Smooth muscle cell (in vitro differentiated cells): ENCODE measurements around the gene P2RX6. TPM values are rescaled to one million over a fixed set of nuclear protein-coding genes. Genes with fewer than 3 reads are reported as not detected.

Experiments
- DNase-seq: peaks from one replicate; lab custom pipeline; 2025; ENCODE audit not compliant: unreplicated experiment; lab: John Stamatoyannopoulos, UW
- H2AFZ ChIP-seq: fragments of 200-600 bp; sonication (generic); 2 replicates; pipeline ENCODE4 v1.6.0; 2016; ENCODE audit warnings: antibody characterized with exemption, low read depth, mild to moderate bottlenecking
- H3F3A ChIP-seq: fragments of 200-600 bp; sonication (generic); 2 replicates; pipeline ENCODE4 v1.6.0; 2017; ENCODE audit warnings: antibody characterized with exemption, low read depth
- H3K27ac ChIP-seq: fragments of 200-600 bp; sonication (generic); 2 replicates; pipeline ENCODE4 v1.5.1; 2016; ENCODE audit warnings: low read depth, mild to moderate bottlenecking
- H3K27me3 ChIP-seq: fragments of 200-600 bp; sonication (generic); 2 replicates; pipeline ENCODE4 v1.6.1; 2016; ENCODE audit warnings: low read depth, mild to moderate bottlenecking
- H3K36me3 ChIP-seq: fragments of 200-600 bp; sonication (generic); 2 replicates; pipeline ENCODE4 v1.5.1; 2016; ENCODE audit warnings: low read depth
- H3K4me1 ChIP-seq: fragments of 200-600 bp; sonication (generic); 2 replicates; pipeline ENCODE4 v1.5.1; 2016; ENCODE audit warnings: low read depth
- H3K4me2 ChIP-seq: fragments of 200-600 bp; sonication (generic); 2 replicates; pipeline ENCODE4 v1.6.0; 2016; ENCODE audit warnings: mild to moderate bottlenecking
- H3K4me3 ChIP-seq: fragments of 200-600 bp; sonication (generic); 2 replicates; pipeline ENCODE4 v1.5.1; 2016; ENCODE audit warnings: mild to moderate bottlenecking
- H3K79me2 ChIP-seq: fragments of 200-600 bp; sonication (generic); 2 replicates; pipeline ENCODE4 v1.6.0; 2016; ENCODE audit warnings: low read depth, mild to moderate bottlenecking
- H3K9ac ChIP-seq: fragments of 200-600 bp; sonication (generic); 2 replicates; pipeline ENCODE4 v1.6.0; 2016; ENCODE audit warnings: low read depth
- H3K9me3 ChIP-seq: fragments of 200-600 bp; sonication (generic); replicated peaks from 2 replicates; pipeline ENCODE4 v1.5.1; 2016; ENCODE audit warnings: low read depth
- H4K20me1 ChIP-seq: fragments of 200-600 bp; sonication (generic); 2 replicates; pipeline ENCODE4 v1.6.0; 2016; ENCODE audit warnings: low read depth
- WGBS: methylation state at CpG from one replicate; pipeline ENCODE4 v1.1.7; 2016; ENCODE audit warnings: low lambda C conversion rate; 5-methylcytosine and 5-hydroxymethylcytosine counted together
- polyA plus RNA-seq: library from polyadenylated mRNA; unstranded; fragments of >200 nt; fragmentation: Nextera tagmentation; extraction: Ambion mirVana; gene quantifications from 2 replicates; pipeline ENCODE4 v1.2.1, GENCODE V29; 2016
- total RNA-seq: library from RNA; depleted of rRNA; stranded (reverse); fragments of >200 nt; gene quantifications from 2 replicates; pipeline ENCODE4 v1.2.3, GENCODE V29; 2014
- TF ChIP-seq, protein P1 (sequence below): fragments of 200-600 bp; sonication (generic); IDR thresholded peaks from 2 replicates; pipeline ENCODE4 v1.5.1; 2017; ENCODE audit warnings: borderline replicate concordance, mild to moderate bottlenecking, antibody characterized with exemption; ENCODE audit not compliant: insufficient read depth, poor library complexity, severe bottlenecking

P2RX6 gene
- total and polyA plus RNA-seq, 2 experiments from 2014 or later, result 0.13 to 1.2 TPM

GRCh38 chr22:21009638-21010425, 5.1 kb upstream of the P2RX6 start:
- WGBS, result 64% methylated on average over 10 of the region's 10 CpGs
- no peak for DNase-seq

GRCh38 chr22:21010426-21011113, 4.4 kb upstream of the P2RX6 start:
- no peak overlapping the region for H3K4me2 ChIP-seq
- H3K79me2 ChIP-seq, result no peaks in the 10 kb centered on the region
- DNase-seq, result no peak
- no peaks in the 10 kb centered on the region for H3K36me3 ChIP-seq
- H2AFZ ChIP-seq, result no peak overlapping the region
- H3K27ac ChIP-seq, result no peak overlapping the region
- H3K9ac ChIP-seq, result no peak overlapping the region
- H3K27me3 ChIP-seq, result no peaks in the 10 kb centered on the region
- TF ChIP-seq, protein P1, sequence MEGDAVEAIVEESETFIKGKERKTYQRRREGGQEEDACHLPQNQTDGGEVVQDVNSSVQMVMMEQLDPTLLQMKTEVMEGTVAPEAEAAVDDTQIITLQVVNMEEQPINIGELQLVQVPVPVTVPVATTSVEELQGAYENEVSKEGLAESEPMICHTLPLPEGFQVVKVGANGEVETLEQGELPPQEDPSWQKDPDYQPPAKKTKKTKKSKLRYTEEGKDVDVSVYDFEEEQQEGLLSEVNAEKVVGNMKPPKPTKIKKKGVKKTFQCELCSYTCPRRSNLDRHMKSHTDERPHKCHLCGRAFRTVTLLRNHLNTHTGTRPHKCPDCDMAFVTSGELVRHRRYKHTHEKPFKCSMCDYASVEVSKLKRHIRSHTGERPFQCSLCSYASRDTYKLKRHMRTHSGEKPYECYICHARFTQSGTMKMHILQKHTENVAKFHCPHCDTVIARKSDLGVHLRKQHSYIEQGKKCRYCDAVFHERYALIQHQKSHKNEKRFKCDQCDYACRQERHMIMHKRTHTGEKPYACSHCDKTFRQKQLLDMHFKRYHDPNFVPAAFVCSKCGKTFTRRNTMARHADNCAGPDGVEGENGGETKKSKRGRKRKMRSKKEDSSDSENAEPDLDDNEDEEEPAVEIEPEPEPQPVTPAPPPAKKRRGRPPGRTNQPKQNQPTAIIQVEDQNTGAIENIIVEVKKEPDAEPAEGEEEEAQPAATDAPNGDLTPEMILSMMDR, result no peak
- 93% methylated on average over 3 of the region's 3 CpGs for WGBS
- H3K4me1 ChIP-seq, result peaks cover 18% of the 10 kb centered on the region
- H3K4me3 ChIP-seq, result no peak overlapping the region
- H3F3A ChIP-seq, result peaks cover 5% of the 10 kb centered on the region
- no peaks in the 10 kb centered on the region for H3K9me3 ChIP-seq
- no peaks in the 10 kb centered on the region for H4K20me1 ChIP-seq

More at GRCh38 chr22:21009638-21010425, 5.1 kb upstream of the P2RX6 start:
- H3K36me3 ChIP-seq, result no peaks in the 10 kb centered on the region
- no peaks in the 10 kb centered on the region for H4K20me1 ChIP-seq
- no peak overlapping the region for H3K4me2 ChIP-seq
- H3K4me1 ChIP-seq, result peaks cover 11% of the 10 kb centered on the region
- no peaks in the 10 kb centered on the region for H3K9me3 ChIP-seq
- H3K27me3 ChIP-seq, result no peaks in the 10 kb centered on the region
- H3K9ac ChIP-seq, result no peak overlapping the region
- H3K4me3 ChIP-seq, result no peak overlapping the region
- TF ChIP-seq, protein P1, result no peak
- H3K79me2 ChIP-seq, result no peaks in the 10 kb centered on the region
- H3K27ac ChIP-seq, result no peak overlapping the region
- no peak overlapping the region for H2AFZ ChIP-seq
- H3F3A ChIP-seq, result peaks cover 5% of the 10 kb centered on the region

DNA sequence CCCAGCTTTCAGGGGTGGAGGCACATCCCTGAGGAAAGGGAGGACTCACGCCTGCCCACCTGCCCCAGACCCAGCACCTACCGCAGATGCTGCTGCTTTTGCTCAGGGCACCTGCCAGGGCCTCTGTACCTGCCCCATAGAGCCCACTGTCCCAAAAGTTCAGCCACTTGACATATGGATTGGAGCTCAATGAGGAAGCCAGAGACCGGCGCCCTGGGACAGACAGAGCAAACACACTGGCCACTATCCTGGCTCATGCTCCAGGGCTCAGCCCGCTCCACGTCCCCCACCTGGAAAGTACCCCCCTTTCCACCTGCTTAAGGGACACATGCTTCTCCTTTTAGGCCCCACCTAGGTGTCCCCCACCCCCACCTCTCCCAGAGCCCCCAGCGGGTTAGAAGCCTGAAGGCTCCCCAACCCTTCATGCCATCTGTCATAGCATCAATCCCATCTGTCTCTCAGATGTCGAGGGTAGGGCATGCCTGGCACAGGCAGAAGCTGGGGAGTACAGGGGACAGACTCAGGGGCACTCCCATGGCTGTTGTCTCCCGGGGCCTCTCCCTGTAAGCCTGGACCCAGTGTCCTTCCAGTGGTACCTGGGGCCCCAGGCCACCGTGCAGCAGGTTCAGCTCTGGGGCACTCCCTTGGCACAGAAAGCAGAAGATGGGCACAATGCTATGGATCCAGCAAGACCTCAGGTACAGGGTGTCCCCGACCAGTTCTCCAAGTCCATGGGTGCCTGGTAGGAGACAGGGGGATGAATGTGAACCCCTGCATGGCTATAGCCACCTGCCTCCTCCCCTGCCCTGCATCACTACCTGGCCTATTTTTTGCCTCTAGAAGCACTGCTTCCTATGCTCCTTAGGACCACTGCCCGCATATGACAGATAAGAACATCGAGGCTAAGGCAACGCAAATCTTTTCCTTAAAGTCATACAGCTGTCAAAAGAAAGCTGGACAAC, 2.2 kb upstream of the P2RX6 start:
- Histone ChIP-seq H4K20me1 (no peaks in the 10 kb centered on the region), H3K36me3 (no peaks in the 10 kb centered on the region), H3K27me3 (no peaks in the 10 kb centered on the region), H3K79me2 (no peaks in the 10 kb centered on the region), H3K4me3 (no peak overlapping the region), H3K9me3 (no peaks in the 10 kb centered on the region), H3K4me2 (no peak overlapping the region), H3K4me1 (peaks cover 19% of the 10 kb centered on the region), H3K9ac (no peak overlapping the region), H3F3A (peaks cover 5% of the 10 kb centered on the region), H2AFZ (no peak overlapping the region), H3K27ac (no peak overlapping the region)
- TF ChIP-seq, protein P1, result no peak
- WGBS, result 88% methylated on average over 14 of the region's 14 CpGs
- no peak for DNase-seq
